ENCODE results near the gene DRICH1. TPM values are rescaled to one million over a fixed set of nuclear protein-coding genes. Genes with fewer than 3 reads are reported as not detected.

DRICH1 gene
- total and polyA plus RNA-seq, 2 of the 13 experiments (the other 11 are each of a cell fraction or from before 2014, with no cell fraction given), result 0.22 to 0.66 TPM

DNA sequence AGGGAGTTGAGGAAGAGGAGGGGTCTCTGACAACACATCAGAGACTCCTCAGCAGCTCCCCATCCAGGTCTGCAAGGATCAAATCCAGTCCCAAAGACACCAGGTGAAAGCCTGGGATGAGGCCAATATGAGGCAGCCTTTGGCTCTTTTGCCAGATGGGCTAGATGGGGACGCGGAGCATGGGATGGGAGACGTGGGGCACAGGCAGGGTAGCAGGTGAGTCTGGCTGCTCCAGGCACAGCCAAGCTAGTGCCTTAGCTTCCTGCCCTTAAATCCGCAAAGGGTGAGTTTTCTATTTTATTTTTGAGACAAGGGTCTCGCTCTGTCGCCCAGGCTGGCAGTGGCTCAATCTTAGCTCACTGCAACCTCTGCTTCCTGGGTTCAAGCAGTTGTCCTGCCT is 19.6 kb upstream of the DRICH1 start:
- H3K4me3 ChIP-seq (replicated peaks in 1 of 3; ENCODE audit: insufficient read depth in 1 of 3, low read depth in 2 of 3, low read length in 3 of 3), result no peak overlapping the region
- FAIRE-seq (no peak), ATAC-seq (no peak), DNase-seq (ENCODE audit: low spot score) (no peak)
- H3K27ac ChIP-seq (ENCODE audit: extremely low read length, insufficient read depth, low read length), result no peak overlapping the region
- intact Hi-C loops (cut with micrococcal nuclease; ENCODE audit: unreplicated experiment), result no loop called here
- 94% methylated on average over 6 of the region's 6 CpGs for WGBS (ENCODE audit: low lambda C conversion rate)
- H3K4me2 ChIP-seq (ENCODE audit: low read depth, low read length), result no peak overlapping the region
- no peak overlapping the region for H2AFZ ChIP-seq (ENCODE audit: low read length)
- TF ChIP-seq, protein P1, sequence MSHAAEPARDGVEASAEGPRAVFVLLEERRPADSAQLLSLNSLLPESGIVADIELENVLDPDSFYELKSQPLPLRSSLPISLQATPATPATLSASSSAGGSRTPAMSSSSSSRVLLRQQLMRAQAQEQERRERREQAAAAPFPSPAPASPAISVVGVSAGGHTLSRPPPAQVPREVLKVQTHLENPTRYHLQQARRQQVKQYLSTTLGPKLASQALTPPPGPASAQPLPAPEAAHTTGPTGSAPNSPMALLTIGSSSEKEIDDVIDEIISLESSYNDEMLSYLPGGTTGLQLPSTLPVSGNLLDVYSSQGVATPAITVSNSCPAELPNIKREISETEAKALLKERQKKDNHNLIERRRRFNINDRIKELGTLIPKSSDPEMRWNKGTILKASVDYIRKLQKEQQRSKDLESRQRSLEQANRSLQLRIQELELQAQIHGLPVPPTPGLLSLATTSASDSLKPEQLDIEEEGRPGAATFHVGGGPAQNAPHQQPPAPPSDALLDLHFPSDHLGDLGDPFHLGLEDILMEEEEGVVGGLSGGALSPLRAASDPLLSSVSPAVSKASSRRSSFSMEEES (CRISPR knock-in tag; IDR thresholded peaks at IDR 0.05), result no peak
- TF ChIP-seq, protein P2, sequence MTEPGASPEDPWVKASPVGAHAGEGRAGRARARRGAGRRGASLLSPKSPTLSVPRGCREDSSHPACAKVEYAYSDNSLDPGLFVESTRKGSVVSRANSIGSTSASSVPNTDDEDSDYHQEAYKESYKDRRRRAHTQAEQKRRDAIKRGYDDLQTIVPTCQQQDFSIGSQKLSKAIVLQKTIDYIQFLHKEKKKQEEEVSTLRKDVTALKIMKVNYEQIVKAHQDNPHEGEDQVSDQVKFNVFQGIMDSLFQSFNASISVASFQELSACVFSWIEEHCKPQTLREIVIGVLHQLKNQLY (CRISPR knock-in tag; IDR thresholded peaks at IDR 0.05), result no peak
- TF ChIP-seq SRF (IDR thresholded peaks at IDR 0.05; ENCODE audit: low read depth, low read length), result no peak
- no peak for TF ChIP-seq NR2F2 (IDR thresholded peaks at IDR 0.05; ENCODE audit: borderline replicate concordance, low read depth)
- TF ChIP-seq FOXO1 (CRISPR knock-in tag; IDR thresholded peaks at IDR 0.05), result no peak
- TF ChIP-seq ZNF234 (CRISPR knock-in tag; conservative IDR thresholded peaks at IDR 0.05), result no peak
- TF ChIP-seq, protein P3, sequence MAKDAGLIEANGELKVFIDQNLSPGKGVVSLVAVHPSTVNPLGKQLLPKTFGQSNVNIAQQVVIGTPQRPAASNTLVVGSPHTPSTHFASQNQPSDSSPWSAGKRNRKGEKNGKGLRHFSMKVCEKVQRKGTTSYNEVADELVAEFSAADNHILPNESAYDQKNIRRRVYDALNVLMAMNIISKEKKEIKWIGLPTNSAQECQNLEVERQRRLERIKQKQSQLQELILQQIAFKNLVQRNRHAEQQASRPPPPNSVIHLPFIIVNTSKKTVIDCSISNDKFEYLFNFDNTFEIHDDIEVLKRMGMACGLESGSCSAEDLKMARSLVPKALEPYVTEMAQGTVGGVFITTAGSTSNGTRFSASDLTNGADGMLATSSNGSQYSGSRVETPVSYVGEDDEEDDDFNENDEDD (CRISPR knock-in tag; IDR thresholded peaks at IDR 0.05; ENCODE audit: borderline replicate concordance), result no peak
- no peak for TF ChIP-seq TOE1 (CRISPR knock-in tag; IDR thresholded peaks at IDR 0.05)
- TF ChIP-seq MAZ (IDR thresholded peaks at IDR 0.05; ENCODE audit: borderline replicate concordance, low read depth, low read length), result no peak
- no peak for TF ChIP-seq MAZ (CRISPR knock-in tag; IDR thresholded peaks at IDR 0.05; ENCODE audit: low read depth)
- TF ChIP-seq ZNF17 (CRISPR knock-in tag; IDR thresholded peaks at IDR 0.05), result no peak
- TF ChIP-seq ZNF616 (CRISPR knock-in tag; IDR thresholded peaks at IDR 0.05; ENCODE audit: low read depth), result no peak
- TF ChIP-seq ARNT (IDR thresholded peaks at IDR 0.05), result no peak
- TF ChIP-seq, protein P4, sequence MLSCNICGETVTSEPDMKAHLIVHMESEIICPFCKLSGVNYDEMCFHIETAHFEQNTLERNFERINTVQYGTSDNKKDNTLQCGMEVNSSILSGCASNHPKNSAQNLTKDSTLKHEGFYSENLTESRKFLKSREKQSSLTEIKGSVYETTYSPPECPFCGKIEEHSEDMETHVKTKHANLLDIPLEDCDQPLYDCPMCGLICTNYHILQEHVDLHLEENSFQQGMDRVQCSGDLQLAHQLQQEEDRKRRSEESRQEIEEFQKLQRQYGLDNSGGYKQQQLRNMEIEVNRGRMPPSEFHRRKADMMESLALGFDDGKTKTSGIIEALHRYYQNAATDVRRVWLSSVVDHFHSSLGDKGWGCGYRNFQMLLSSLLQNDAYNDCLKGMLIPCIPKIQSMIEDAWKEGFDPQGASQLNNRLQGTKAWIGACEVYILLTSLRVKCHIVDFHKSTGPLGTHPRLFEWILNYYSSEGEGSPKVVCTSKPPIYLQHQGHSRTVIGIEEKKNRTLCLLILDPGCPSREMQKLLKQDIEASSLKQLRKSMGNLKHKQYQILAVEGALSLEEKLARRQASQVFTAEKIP (CRISPR knock-in tag; IDR thresholded peaks at IDR 0.05; ENCODE audit: borderline replicate concordance), result no peak
- TF ChIP-seq, protein P5, sequence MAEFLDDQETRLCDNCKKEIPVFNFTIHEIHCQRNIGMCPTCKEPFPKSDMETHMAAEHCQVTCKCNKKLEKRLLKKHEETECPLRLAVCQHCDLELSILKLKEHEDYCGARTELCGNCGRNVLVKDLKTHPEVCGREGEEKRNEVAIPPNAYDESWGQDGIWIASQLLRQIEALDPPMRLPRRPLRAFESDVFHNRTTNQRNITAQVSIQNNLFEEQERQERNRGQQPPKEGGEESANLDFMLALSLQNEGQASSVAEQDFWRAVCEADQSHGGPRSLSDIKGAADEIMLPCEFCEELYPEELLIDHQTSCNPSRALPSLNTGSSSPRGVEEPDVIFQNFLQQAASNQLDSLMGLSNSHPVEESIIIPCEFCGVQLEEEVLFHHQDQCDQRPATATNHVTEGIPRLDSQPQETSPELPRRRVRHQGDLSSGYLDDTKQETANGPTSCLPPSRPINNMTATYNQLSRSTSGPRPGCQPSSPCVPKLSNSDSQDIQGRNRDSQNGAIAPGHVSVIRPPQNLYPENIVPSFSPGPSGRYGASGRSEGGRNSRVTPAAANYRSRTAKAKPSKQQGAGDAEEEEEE (CRISPR knock-in tag; IDR thresholded peaks at IDR 0.05; ENCODE audit: borderline replicate concordance), result no peak
- TF ChIP-seq NKX3-1 (CRISPR knock-in tag; IDR thresholded peaks at IDR 0.05), result no peak
- no peak for TF ChIP-seq ISX (CRISPR knock-in tag; conservative IDR thresholded peaks at IDR 0.05)
- no peak for TF ChIP-seq ZNF331 (CRISPR knock-in tag; IDR thresholded peaks at IDR 0.05)
- in situ Hi-C loops (cut with HindIII; ENCODE audit: extremely low pct_ligation_motif_present, low pct_unique_long_range_greater_than_20kb), result no loop called here
- H3K79me2 ChIP-seq (ENCODE audit: insufficient read depth, low read length), result no peaks in the 10 kb centered on the region
- no peaks in the 10 kb centered on the region for H3K9me3 ChIP-seq (ENCODE audit: low read length)
- H3K36me3 ChIP-seq (replicated peaks in 1 of 2; ENCODE audit: control insufficient read depth in 1 of 2, insufficient read depth in 2 of 2, low read length in 2 of 2), result no peaks in the 10 kb centered on the region
- no TSS peak for BruUV-seq (replicated peaks)
- H3K27me3 ChIP-seq (ENCODE audit: control insufficient read depth in 1 of 2, insufficient read depth in 2 of 2, low read length in 2 of 2), result no peaks in the 10 kb centered on the region
- CTCF ChIA-PET (ENCODE audit: low intra/inter-chr PET ratio, low total read pairs), result no interaction called here
- H4K20me1 ChIP-seq (ENCODE audit: insufficient read depth, low read length), result no peaks in the 10 kb centered on the region
- POLR2A ChIA-PET, result no interaction called here
- peaks cover 10% of the 10 kb centered on the region for H3K4me1 ChIP-seq (ENCODE audit: insufficient read depth, low read length)
- H3K9ac ChIP-seq (ENCODE audit: insufficient read depth, low read depth, low read length), result no peak overlapping the region
